Right lobe of liver (tissue), 6 donors: ENCODE results near the gene OAS3. TPM values are rescaled to one million over a fixed set of nuclear protein-coding genes. Genes with fewer than 3 reads are reported as not detected.

Experiments used
- ATAC-seq, 4 donors: fragments of 200-7000 bp; cut with Tn5 transposase; one replicate each; pipeline ENCODE4 v1.9.1; 2020; ENCODE audit warnings: mild to moderate bottlenecking in 4 of 4, moderate library complexity in 4 of 4
- DNase-seq, 3 donors: peaks; one replicate each; pipeline ENCODE4 v3.0.0-alpha.2; 2020
- H3K27ac ChIP-seq, 3 donors: fragments of 200-600 bp; one replicate each; pipeline ENCODE4 v1.8.0; 2022
- H3K27me3 ChIP-seq, 2 donors: fragments of 200-600 bp; one replicate each; pipeline ENCODE4 v1.8.0; 2022
- H3K36me3 ChIP-seq, 4 donors: fragments of 200-600 bp; sonication (generic) in 1 of 4; one replicate each; pipeline versions ENCODE4 v1.5.1 to v1.8.0; 2017 to 2022; ENCODE audit warnings: control low read depth in 1 of 4
- H3K4me1 ChIP-seq, 4 donors: fragments of 200-600 bp; sonication (generic) in 1 of 4; one replicate each; pipeline versions ENCODE4 v1.5.1 to v1.8.0; 2017 to 2022; ENCODE audit warnings: control low read depth in 1 of 4
- H3K4me3 ChIP-seq, 3 donors: fragments of 200-600 bp; one replicate each; pipeline ENCODE4 v1.8.0; 2022
- H3K9me3 ChIP-seq, 4 donors: fragments of 200-600 bp; sonication (generic) in 1 of 4; one replicate each; pipeline versions ENCODE4 v1.5.1 to v1.8.0; 2017 to 2022; ENCODE audit warnings: control low read depth in 1 of 4
- CTCF ChIP-seq, 4 donors: fragments of 200-600 bp in 3 of 4; fragments of 450-650 bp in 1 of 4; IDR thresholded peaks; one replicate each; pipeline versions ENCODE4 v1.5.1 to v1.8.0; 2016 to 2022; ENCODE audit warnings: antibody characterized with exemption in 4 of 4, mild to moderate bottlenecking in 2 of 4
- POLR2A ChIP-seq: fragments of 450-650 bp; IDR thresholded peaks from one replicate; pipeline ENCODE4 v1.6.1; 2017; ENCODE audit warnings: antibody characterized with exemption, mild to moderate bottlenecking
- WGBS: methylation state at CpG from one replicate; pipeline ENCODE4 v1.1.6; 2018; ENCODE audit warnings: low coverage, low lambda C conversion rate; ENCODE audit not compliant: insufficient coverage; ENCODE audit errors: missing lambda C conversion rate; 5-methylcytosine and 5-hydroxymethylcytosine counted together
- intact Hi-C, 2 donors: fragments of 100-400 bp; cut with DNase I; formaldehyde crosslinking; loops; one replicate each; pipeline versions ENCODE4 v1.11.2 to v1.14.1; 2022
- total RNA-seq, 6 experiments: library from RNA; depleted of rRNA in 2 of 6; stranded (reverse); fragments of >200 nt in 2 of 6; fragmentation: NEBNext Ultra II Directional in 3 of 6; extraction: Animal tissue kit (Norgen Biotek cat#: 25700) in 3 of 6; gene quantifications; one replicate each; pipeline versions ENCODE4 v1.1.0 to v1.2.4, GENCODE V29; 2016 to 2023
- donor health status: DM: no; HTN: yes; CAD: no.
- donor health status: DM: no; HTN: no; CAD: no.
- donor health status: DM: no; HTN: no; CAD: no.
- donor health status: DM: no; HTN: yes; CAD: no.
- donor health status: DM: no; HTN: yes; CAD: no.

Gene OAS3
- total RNA-seq, 6 experiments from 2014 or later: 4.4 to 10.2 (median 7.2) TPM

- intact Hi-C loops: no loop called here
- H3K36me3 ChIP-seq: no peaks in the 10 kb centered on the region
Measured at GRCh38 chr12:112894128-112894527, 44.1 kb upstream of the OAS3 start.

GRCh38 chr12:112898380-112898779 lies 39.9 kb upstream of the OAS3 start:
- no peak for DNase-seq
- WGBS: 65% methylated on average over 5 of the region's 6 CpGs

More at GRCh38 chr12:112894128-112894527, 44.1 kb upstream of the OAS3 start:
- Histone ChIP-seq H3K9me3 (no peaks in the 10 kb centered on the region), H3K27ac (no peak overlapping the region), H3K4me1 (no peaks in the 10 kb centered on the region), H3K4me3 (no peak overlapping the region), H3K27me3 (no peaks in the 10 kb centered on the region)
- ATAC-seq (peak in 1 of 4 donors; percentile 32), DNase-seq (no peak)
- TF ChIP-seq CTCF (IDR thresholded peaks at IDR 0.05): no peak
- no peak for TF ChIP-seq POLR2A

GRCh38 chr12:112900298-112901145 lies 37.8 kb upstream of the OAS3 start:
- no peaks in the 10 kb centered on the region for H3K9me3 ChIP-seq
- ATAC-seq: peak; percentile 65 to 80 (median 75)
- no peaks in the 10 kb centered on the region for H3K27me3 ChIP-seq
- intact Hi-C loops: no loop called here
- DNase-seq: no peak
- no peak overlapping the region for H3K4me3 ChIP-seq
- H3K27ac ChIP-seq: peak overlapping the region in 1 of 3 donors; percentile 30
- TF ChIP-seq CTCF (IDR thresholded peaks at IDR 0.05) (peak; percentile 61 to 76 (median 64)), POLR2A (no peak)
- no peaks in the 10 kb centered on the region for H3K36me3 ChIP-seq
- WGBS: 61% methylated on average over 10 of the region's 11 CpGs
- H3K4me1 ChIP-seq: peaks cover 0 to 17% (median 8%) of the 10 kb centered on the region in 4 donors

More at GRCh38 chr12:112898380-112898779, 39.9 kb upstream of the OAS3 start:
- Histone ChIP-seq H3K9me3 (no peaks in the 10 kb centered on the region), H3K4me3 (no peak overlapping the region), H3K27me3 (no peaks in the 10 kb centered on the region), H3K27ac (no peak overlapping the region), H3K4me1 (peaks cover 0 to 13% (median 6%) of the 10 kb centered on the region in 4 donors), H3K36me3 (no peaks in the 10 kb centered on the region)
- intact Hi-C loops: no loop called here
- TF ChIP-seq POLR2A (no peak), CTCF (IDR thresholded peaks at IDR 0.05) (no peak)
- no peak for ATAC-seq

GRCh38 chr12:112901271-112901670 lies 37.0 kb upstream of the OAS3 start:
- WGBS: 29% methylated on average over 1 of the region's 2 CpGs
- intact Hi-C loops: no loop called here
- peak; percentile 85 to 92 (median 87) for DNase-seq
- TF ChIP-seq POLR2A (no peak), CTCF (IDR thresholded peaks at IDR 0.05) (no peak)
- ATAC-seq: peak; percentile 90 to 94 (median 90)
- Histone ChIP-seq H3K4me1 (peaks cover 0 to 25% (median 14%) of the 10 kb centered on the region in 4 donors), H3K4me3 (no peak overlapping the region), H3K9me3 (no peaks in the 10 kb centered on the region), H3K27ac (peak overlapping the region in 1 of 3 donors; percentile 30), H3K27me3 (no peaks in the 10 kb centered on the region), H3K36me3 (no peaks in the 10 kb centered on the region)
